Coronary artery (tissue), 2 donors: ENCODE results near the gene FYCO1.

Experiments
- DNase-seq: peaks from one replicate; pipeline ENCODE4 v3.0.0-alpha.2; 2017; ENCODE audit warnings: low spot score
- H3K27ac ChIP-seq, 2 donors: fragments of 200-600 bp; sonication (generic); one replicate each; pipeline ENCODE4 v1.5.1; 2016 to 2019
- H3K4me3 ChIP-seq: fragments of 200-600 bp; sonication (generic); 2 replicates; pipeline ENCODE4 v1.5.1; 2016; ENCODE audit warnings: mild to moderate bottlenecking, moderate library complexity
- TF ChIP-seq, protein P1 (sequence below): fragments of 200-600 bp; sonication (generic); IDR thresholded peaks from one replicate; pipeline ENCODE4 v1.5.1; 2019; ENCODE audit warnings: antibody characterized with exemption

FYCO1 gene

GRCh38 chr3:45994419-45995235 is 997 bp downstream of the FYCO1 start:
- Histone ChIP-seq H3K27ac (peak overlapping the region; percentile 88 to 96), H3K4me3 (peak overlapping the region; percentile 89)
- no peak for DNase-seq
- TF ChIP-seq, protein P1, sequence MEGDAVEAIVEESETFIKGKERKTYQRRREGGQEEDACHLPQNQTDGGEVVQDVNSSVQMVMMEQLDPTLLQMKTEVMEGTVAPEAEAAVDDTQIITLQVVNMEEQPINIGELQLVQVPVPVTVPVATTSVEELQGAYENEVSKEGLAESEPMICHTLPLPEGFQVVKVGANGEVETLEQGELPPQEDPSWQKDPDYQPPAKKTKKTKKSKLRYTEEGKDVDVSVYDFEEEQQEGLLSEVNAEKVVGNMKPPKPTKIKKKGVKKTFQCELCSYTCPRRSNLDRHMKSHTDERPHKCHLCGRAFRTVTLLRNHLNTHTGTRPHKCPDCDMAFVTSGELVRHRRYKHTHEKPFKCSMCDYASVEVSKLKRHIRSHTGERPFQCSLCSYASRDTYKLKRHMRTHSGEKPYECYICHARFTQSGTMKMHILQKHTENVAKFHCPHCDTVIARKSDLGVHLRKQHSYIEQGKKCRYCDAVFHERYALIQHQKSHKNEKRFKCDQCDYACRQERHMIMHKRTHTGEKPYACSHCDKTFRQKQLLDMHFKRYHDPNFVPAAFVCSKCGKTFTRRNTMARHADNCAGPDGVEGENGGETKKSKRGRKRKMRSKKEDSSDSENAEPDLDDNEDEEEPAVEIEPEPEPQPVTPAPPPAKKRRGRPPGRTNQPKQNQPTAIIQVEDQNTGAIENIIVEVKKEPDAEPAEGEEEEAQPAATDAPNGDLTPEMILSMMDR: no peak

- TF ChIP-seq, protein P1: no peak
- Histone ChIP-seq H3K27ac (peak overlapping the region; percentile 82 to 88), H3K4me3 (peak overlapping the region; percentile 13)
- no peak for DNase-seq
These were observed 2.1 kb downstream of the FYCO1 start for GRCh38 chr3:45993421-45994027.

- H3K4me3 ChIP-seq: no peak overlapping the region
- peak overlapping the region; percentile 82 to 88 for H3K27ac ChIP-seq
- no peak for DNase-seq
- TF ChIP-seq, protein P1: no peak
These were observed 2.8 kb downstream of the FYCO1 start for GRCh38 chr3:45992821-45993221.

DNA sequence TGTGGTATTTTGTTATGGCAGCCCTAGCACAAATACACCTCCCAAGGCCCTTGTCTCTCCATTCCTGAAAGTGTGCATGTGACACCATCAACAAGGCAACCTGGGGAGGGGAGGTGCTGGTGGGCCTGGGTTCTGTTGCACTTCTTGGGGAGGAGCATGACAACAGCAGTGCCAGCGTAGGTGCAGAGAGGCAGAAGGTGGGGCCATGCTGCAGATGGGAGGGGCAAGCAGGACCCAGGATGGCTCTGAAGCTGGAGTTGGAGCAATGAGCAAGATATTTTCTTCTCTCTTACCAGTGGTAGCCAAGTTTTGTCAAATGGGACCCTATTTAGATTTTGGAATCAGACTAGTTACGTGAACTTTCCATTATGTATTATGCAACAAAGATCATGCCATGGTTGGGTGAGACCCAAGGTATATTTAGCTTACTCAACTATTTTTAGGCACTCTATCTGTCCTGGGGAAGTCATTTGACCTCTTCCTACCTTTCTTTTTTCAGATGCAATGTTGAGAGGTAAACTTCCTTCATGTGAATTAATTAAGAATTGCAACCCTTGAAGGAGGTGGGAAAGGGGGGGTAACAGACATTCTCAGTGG is 3.4 kb downstream of the FYCO1 start:
- Histone ChIP-seq H3K27ac (peak overlapping the region; percentile 82 to 88), H3K4me3 (no peak overlapping the region)
- DNase-seq: no peak
- TF ChIP-seq, protein P1: no peak

DNA sequence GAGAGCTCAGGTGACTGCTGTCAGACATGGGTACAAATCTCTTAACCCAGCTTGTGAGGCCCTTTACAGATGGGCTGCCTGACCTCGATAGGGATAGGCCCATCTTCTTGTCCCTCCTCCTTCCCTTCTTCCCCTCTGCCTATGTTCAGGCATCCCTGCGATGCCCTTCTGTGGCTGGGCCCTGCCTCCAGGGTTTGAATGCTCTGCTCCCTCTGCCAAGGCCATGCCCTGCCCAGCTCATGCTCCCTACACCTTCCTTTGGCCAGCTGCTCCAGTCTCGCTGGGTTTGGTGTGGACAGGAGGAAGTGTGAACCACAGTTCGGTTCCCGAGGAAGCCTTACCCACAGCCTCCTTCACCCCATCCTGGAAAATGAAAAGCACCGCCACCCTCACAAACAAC is 4.3 kb downstream of the FYCO1 start:
- TF ChIP-seq, protein P1: no peak
- H3K4me3 ChIP-seq: no peak overlapping the region
- no peak for DNase-seq
- peak overlapping the region; percentile 82 to 88 for H3K27ac ChIP-seq

- DNase-seq: no peak
- Histone ChIP-seq H3K27ac (peak overlapping the region; percentile 83 to 96), H3K4me3 (no peak overlapping the region)
- TF ChIP-seq, protein P1: no peak
These were observed 5.4 kb downstream of the FYCO1 start for GRCh38 chr3:45990181-45990580.
